GM19468 (cell line): Measurements from ENCODE around the gene MPRIP.
A peak's percentile ranks its signal among the peaks of the same experiment; 100 is the strongest.

Source experiments
- ATAC-seq: cut with Tn5 transposase; IDR thresholded peaks from one replicate; pipeline ENCODE4 v1.9.1; 2021; ENCODE audit warnings: mild to moderate bottlenecking, moderate library complexity, moderate number of reproducible peaks; ENCODE audit not compliant: unreplicated experiment; ENCODE audit errors: extremely low read depth

Gene MPRIP

DNA sequence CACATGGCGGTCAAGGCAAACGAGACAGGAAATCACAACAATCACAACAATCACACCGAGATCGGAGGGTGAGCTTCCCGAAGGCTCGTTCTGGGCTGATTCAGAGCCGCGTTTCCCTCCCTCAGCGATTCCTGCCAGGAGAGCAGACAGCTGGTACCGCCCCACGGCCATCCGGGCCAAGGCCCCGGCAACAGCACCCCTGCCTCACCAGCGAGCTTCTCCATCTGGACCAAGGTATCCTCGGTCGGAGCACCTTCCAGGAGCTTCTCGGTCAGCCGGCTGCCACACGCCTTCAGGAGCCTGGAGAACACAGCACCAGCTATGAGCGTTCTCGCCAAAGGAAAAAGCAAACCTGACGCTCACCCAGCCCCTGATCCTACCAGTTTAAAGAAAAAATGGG is 179.1 kb downstream of the MPRIP start:
- no peak for ATAC-seq

DNA sequence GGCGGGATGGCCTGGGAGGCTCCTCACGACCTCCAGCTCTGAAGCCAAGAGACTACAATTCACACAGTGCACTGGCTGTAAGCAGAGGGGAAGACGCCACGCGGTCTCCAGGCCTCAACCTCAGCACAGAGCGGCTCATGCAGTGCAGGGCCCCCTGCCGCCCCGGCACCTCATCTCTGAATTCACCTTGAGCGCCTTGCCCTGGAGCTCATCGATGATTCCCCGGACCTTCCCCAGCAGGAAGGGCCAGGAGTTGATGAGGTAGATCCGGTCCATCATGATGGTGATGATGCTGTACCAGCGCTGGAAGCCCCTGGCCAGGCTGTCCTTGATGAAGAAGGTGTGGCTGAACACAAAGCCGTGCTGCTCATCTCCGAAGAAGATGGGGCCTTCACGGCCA is 181.5 kb downstream of the MPRIP start:
- no peak for ATAC-seq

DNA sequence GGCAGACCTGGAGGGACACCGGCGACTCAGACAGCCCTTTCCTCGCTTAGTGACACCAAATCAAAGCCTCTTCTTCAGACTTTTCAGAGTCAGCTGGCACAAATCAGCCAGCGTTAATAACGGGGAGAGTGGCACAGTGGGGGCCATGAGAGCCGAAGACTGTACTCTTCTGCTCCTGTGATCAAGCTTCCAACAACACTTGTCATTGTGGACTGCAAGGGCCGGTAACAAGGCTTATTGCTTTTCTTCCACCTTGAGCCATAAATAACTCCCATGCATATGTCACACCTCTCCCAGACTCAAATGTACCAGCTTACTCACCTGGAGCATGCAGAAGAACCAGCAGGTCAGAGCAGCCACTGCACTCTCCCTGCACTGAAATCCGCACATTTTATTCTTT is 181.9 kb downstream of the MPRIP start:
- no peak for ATAC-seq

DNA sequence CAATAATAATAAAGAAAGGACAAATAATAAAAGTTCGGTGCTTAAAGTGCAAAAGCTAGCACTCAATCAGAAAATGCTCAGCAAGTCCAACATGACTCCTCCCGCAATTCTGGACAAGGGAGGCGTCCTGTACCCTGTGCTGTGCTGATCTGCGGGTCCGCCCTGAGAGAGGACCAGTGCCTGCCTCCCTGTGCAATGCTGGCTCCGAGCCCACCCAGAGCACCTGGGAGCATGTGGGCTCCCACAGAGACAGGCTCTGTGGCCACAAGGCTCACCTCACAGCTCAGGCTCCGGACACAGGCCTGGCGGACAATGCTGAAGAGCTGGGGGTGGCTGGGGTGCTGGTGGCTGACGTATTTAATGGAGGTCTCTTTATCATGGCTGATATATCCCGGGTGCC is 183.6 kb downstream of the MPRIP start:
- ATAC-seq, result no peak

DNA sequence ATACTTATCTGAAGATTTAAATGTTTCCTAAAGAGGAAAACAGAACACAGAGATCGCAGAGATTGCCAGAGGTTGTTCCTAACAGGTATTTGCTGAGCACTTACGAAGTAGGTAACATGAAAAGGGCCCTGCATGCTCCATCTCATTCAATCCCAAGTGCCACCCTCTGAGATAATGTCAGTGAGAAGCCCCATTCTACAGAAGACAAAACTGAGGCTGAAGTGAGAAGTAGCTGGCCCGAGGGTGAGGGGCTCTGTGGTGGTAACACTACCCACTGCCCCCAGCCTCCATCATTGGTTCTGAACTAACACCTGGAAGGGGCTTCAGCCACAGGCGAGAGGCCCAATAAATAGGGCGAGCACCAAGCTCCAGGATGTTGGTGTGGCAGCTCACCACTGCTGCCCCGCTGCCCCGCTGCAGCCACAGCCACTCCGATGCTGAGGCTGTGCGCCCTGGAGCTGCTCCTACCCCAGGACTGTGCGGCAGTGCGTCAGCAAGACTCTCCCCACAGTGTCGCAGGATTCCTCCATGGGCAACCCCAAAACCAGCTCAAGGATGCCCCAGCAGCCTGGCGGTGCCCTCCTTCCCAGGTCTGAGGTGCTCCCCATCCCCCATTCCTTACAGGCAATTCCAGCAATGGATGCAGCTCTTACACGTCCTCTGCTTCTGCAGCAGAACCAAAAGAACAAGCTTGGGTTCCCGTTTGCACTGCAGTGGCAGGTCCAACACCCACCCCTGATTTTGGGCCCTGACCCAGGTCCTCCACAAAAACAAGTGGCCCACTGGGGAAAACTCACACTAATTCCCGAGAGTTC is 184.4 kb downstream of the MPRIP start:
- no peak for ATAC-seq

DNA sequence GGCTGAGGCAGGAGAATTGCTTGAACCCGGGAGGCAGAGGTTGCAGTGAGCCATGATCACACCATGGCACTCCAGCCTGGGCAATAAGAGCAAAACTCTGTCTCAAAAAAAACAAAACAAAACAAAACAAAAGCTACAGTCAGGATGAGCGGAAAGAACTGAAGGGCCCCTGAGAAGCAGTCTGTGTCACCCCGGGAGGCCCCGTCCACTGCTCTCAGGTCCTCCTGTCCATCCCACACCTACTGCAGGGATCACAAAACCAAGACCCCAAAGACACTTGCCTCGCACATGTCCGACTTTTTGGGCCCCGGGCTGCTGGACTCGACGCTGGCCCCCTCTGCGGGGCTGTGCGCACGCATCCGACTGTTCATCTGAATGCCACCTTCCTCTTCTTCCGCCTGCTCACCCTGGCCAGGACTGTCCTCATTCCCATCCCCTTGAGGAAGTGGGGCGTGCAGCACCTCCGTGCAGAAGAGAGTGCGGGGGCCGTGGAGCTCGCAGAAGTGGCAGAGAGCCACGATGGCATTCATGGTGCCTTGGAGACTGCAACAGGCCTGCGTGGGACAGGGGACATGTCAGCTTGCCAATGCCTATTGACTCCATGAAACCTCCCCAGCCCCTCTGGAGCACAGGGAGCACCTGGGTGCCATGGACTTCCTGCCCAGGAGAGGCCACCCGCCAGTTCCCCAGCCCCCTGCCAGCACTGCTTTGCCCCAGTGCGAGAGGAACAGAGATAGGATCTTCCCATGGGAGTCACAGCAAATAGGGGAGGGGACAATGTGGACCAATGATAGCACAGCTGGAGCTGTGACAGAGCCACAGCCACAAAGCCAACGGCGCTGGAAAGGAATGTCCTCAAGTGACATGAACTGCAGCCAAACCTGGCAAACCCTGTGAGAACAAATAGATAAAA is 185.6 kb downstream of the MPRIP start:
- ATAC-seq, result no peak

DNA sequence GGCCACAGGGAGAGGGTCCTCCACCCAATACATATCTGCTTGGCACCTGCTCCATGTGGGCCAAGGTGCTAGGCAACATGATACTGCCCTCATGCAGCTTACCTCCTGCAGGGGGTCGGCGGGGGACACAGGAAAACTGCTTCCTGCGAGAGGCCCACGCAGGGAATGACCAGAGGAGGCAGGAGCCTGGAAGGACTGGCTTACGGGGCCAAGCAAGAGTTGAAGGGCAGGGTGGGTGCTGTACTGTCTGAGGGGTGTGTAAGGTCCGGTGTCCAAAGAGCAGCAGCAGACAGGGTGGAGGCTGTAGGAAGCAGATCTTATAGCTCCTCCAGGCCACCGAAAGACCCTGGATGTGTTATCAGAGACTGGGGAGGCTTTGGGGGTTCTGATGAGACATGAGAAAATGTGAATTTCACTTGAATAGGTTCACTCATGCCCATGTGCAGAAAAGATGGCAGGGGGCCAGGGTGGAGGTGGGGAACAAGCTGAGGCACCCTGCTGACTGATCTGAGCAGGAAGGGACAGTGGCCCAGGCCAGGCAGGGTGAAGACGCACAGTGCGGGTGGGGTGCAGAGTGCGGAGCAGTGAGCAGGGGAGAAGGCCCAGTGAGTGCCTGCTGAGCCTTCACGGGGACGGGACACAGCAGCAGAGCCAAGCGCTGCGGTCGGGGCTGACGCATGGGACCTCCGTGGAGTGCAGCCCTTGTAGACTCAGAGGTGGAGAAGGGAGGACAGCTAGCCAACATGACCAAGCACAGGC is 186.4 kb downstream of the MPRIP start:
- ATAC-seq, result no peak

DNA sequence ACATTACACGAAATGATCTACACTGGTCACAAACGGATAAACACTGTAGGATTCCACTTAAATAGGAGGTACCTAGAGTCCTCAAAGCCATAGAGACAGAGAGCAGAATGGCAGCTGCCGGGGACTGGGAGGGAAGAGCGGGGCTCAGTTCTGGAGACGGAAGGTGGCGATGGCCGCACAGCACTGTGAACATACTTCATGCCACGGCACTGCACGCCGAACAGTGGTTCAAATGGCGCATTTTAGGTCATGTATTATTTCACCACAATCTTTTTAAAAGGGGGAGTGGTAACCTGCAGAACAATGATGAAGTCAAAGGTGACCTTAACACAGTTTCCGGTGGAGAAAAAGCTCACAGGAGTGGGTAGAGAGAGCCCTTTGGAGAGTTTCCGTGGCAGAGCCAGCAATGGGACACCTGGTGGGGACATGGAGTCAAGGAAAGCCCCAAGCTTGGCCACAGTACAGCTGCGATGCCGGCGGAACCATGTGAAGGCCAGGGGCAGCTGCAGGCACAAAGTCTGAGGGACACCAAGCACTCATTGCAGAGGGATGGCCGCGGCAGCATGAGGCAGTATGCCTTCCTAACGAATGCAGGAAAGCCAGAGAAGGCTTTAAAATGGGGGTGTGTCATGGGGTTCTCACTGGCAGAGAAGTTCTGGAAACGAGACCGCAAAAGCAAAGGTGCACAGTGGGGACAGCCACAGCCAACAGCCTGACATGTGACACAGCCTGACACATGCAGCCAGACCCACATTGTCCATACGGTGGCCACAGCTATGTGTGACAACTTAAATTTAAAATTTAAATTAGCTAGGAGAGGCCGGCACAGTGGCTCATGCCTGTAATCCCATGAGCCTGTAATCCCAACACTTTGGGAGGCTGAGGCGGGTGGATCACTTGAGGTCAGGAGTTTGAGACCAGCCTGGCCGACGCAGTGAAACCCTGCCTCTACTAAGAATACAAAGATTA is 187.4 kb downstream of the MPRIP start:
- no peak for ATAC-seq

DNA sequence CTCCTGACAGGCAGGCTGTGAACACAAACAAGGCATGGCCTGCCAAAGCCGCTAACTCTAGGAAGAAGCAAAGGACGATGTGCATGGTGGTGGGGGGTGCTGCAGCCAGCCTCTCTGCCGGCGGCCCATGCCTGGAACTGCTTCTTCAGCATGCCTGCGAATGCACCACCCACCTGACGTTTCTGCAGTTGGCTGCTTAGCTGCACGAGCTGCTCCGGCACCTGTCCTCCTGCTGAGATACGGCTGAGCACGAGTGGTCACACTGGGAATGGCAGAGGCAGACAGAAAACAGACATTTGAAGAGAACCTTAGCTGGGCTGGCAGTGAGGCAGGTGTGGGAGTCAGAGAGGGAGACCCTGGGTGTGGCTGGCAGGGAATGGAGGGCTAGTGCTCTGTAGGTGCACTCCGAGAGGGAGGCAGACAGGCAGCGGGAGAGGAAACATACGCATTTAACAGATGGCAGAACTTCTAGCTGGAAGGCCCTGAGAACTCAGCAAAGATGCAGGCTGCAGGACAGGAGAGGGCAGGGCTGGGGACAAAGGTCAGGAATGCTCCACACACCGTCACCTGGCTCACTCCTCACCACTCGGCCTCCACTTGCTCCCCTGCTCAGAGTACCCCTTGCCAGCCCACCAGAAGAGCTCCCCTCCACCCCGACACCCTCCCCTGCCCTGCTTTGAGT is 189.5 kb downstream of the MPRIP start:
- no peak for ATAC-seq

DNA sequence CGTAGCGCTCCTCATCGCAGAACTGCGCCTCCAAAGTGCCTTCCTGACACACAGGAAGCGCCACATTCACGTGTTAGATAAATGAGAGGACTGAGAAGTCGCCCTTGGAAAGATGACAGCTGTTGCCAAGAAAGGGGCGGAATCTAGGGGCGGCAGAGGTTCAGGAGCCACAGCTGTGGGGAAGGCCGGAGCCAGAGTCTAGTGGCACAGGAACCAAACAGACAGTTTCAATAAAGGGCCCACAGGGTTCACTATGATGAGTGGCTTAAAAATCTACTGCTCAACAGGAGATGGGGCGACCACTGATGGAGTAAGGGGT is 190.0 kb downstream of the MPRIP start:
- no peak for ATAC-seq

DNA sequence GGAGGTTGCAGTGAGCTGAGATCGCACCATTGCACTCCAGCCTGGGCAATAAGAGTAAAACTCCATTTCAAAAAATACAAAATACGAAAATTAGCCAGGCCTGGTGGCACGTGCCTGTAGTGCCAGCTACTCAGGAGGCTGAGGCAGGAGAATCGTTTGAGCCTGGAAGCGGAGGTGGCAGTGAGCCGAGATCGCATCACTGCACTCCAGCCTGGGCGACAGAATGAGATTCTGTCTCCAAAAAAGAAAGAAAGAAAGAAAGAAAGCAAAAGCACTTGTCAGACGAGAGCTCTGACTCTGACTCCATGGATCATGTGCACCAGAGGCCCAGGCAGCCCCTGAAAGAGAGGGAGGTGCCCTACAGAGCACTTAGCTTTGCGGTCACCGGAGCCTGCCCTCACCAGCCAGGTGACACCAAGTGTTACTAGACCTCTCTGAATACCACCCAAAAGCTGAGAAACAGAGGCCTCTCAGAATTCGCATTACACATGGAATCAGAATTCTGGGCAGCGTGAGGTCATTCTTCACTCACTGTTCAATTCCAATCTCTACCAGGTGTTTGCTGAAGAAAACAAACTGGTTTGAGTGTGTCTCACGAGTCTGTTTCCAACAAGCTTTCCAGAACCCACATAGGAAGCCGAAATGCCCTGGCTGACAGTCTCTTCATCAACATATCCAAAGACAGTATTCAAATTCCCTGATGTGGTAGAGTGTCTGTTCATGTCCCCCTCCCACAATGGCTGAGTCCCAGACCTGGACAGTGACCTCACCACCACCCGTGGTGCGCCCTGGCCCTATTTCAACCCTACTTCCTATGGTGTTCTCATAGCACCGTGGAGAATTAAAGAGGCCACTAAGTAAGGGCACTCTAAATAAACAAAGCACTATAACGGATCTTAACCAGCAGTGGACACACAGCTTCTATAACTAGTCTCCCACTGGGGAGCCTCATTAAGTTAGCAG is 193.2 kb downstream of the MPRIP start:
- no peak for ATAC-seq

DNA sequence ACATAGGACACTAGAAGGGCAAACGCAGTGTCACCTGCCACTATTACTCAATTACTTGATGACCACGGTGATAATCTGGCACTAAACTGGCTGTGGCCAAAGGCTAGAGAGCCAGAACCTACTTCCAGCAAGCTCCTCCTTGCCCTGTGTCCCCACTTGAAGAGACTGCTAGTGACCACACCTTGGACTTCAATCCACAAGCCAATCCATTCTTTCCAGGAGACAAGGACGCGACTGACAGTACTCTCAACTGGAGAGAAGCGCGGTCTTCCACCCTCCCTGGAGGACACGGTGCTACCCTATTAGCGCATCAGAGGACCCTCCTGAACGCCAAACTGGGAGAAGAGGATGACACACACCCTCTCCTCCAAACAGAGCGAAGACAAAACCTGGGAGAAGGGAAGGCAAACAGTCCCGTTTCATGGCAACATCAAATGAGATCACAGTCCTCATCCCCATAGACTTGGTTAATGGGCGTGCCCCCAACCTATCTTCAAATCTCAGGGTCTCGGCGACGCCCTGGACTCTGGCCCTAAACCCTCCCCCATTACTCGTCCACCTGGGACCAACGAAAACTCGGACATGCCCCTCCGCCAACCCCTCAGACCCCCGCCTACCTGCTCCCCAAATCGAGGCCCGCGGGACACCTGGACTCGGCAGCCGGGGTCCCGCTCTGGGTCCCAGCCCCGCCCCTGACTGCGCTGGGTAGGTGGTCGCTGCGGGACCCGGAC is 194.2 kb downstream of the MPRIP start:
- no peak for ATAC-seq

DNA sequence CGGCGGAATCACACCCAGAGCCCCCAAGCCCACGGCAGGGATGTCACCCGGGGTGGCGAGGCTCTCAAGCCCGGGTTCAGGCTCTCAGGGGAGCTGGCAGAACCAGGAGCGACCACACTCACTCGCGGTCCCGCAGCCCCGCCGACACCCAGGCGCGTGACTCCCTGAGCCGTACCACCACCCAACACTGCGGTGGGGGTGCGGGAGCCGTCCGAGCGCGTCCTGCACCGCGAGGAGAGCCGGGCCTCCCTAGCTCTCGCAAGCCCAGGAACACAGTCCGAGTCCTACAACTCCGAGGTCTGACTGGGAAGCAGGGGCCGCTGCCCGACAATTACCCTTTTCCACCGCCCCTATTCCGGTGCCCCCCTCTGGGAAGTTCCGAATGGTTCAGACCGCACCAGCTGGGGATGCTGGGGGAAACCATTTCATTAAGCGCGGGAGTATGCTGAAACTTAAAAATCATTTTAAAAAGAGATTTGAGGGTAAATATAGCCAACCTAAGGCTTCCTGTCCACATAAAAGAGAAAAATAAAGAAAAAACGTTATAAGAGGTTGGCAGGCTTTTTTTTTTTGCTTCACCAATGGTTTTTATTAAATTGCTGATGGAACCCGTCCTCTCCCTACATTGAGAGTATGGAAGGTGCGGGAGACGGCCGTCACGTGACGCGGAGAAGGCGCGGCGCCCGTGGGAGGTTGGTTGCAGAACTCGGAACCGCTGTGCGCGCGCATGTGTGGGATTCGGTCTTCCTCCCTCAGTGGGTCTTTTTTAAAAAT is 195.0 kb downstream of the MPRIP start, which contains the start of gene FLCN:
Gene FLCN (minus strand): TSS at position 143 of the 774 bp plus-strand sequence. CDS start 9,031 bp downstream, outside the sequence.
- ATAC-seq, result peak; percentile 57

DNA sequence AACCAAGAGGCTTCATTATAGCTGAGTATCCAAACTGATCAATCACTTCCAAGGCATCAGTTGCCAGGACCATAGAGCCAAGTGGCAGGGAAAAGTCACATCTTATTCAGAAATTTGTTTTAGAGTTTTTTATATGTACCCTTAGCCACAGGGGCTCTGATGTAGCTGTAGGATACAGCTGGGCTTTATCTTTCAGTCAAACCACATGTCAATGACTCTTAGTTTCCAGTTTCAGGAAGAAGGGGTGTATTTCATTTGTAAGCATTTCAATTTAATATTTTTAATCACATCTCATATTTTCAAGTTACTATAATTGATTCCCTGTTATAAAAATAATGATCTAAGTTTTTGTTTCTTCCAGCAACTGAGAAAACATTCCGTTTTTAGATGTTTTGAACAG is 197.6 kb downstream of the MPRIP start:
- no peak for ATAC-seq

DNA sequence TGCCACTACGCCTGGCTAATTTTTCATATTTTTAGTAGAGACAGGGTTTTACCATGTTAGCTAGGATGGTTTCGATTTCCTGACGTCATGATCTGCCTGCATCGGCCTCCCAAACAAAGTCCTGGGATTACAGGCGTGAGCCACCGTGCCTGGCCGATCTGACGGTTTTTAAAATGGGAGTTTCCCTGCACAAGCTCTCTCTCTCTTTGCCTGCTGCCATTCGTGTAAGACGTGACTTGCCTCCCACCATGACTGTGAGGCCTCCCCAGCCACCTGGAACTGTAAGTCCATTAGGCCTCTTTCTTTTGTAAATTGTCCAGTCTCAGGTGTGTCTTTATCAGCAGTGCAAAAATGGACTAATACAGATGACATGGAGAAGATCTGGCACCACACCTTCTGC is 199.4 kb downstream of the MPRIP start:
- no peak for ATAC-seq

DNA sequence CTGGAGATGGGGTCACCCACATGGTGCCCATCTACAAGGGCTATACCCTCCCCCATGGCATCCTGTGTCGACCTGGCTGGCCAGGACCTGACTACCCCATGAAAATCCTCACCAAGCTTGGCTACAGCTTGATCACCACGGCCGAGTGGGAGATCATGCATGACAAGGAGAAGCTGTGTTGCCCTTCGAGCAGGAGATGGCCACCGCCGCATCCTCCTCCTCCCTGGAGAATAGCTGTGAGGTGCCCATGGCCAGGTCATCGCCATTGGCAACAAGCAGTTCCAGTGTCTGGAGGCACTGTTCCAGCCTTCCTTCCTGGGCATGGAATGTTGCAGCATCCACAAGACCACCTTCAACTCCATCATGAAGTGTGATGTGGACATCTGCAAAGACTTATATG is 200.0 kb downstream of the MPRIP start:
- no peak for ATAC-seq
